ENCODE results near the gene UBL4B. TPM values are rescaled to one million over a fixed set of nuclear protein-coding genes. Genes with fewer than 3 reads are reported as not detected.

UBL4B gene
- total and polyA plus RNA-seq, 11 donors: 0.11 TPM; not detected in 10

GRCh38 chr1:110114173-110114572 lies 1.9 kb downstream of the UBL4B start:
- H3K4me3 ChIP-seq: no peak overlapping the region
- H3K27ac ChIP-seq: no peak overlapping the region
- no peaks in the 10 kb centered on the region for H3K4me1 ChIP-seq
- TF ChIP-seq CTCF (IDR thresholded peaks at IDR 0.05) (no peak), POLR2A (IDR thresholded peaks at IDR 0.05) (no peak)
- no peaks in the 10 kb centered on the region for H3K9me3 ChIP-seq
- ATAC-seq: no peak
- intact Hi-C loops (cut with DNase I): loop anchor here in 1 of 10 donors (5.0 kb wide), 1 partner anchor 37 kb away; no protein-coding TSS in a partner anchor
- 84 to 89% (median 87%) methylated on average over 5 of the region's 5 CpGs for WGBS, 4 donors
- H3K36me3 ChIP-seq: no peaks in the 10 kb centered on the region
- DNase-seq: peak in 1 of 5 donors; percentile 20
- H3K27me3 ChIP-seq: peaks cover 0 to 19% (median 0%) of the 10 kb centered on the region in 9 donors

GRCh38 chr1:110114784-110115183 lies 2.5 kb downstream of the UBL4B start:
- intact Hi-C loops (cut with DNase I): loop anchor here in 1 of 10 donors (5.0 kb wide), 1 partner anchor 37 kb away; no protein-coding TSS in a partner anchor
- Histone ChIP-seq H3K4me1 (no peaks in the 10 kb centered on the region), H3K27ac (no peak overlapping the region), H3K4me3 (no peak overlapping the region), H3K9me3 (no peaks in the 10 kb centered on the region), H3K36me3 (no peaks in the 10 kb centered on the region), H3K27me3 (peaks cover 0 to 19% (median 0%) of the 10 kb centered on the region in 9 donors)
- ATAC-seq (no peak), DNase-seq (peak in 1 of 5 donors; percentile 8)
- WGBS, 4 donors: 42 to 57% (median 49%) methylated on average over 5 of the region's 5 CpGs
- TF ChIP-seq CTCF (IDR thresholded peaks at IDR 0.05): no peak
- TF ChIP-seq POLR2A (IDR thresholded peaks at IDR 0.05): no peak

- no peak for ATAC-seq
- Histone ChIP-seq H3K4me3 (no peak overlapping the region), H3K4me1 (no peaks in the 10 kb centered on the region), H3K9me3 (peaks cover 0 to 5% (median 0%) of the 10 kb centered on the region in 12 donors), H3K36me3 (no peaks in the 10 kb centered on the region), H3K27ac (no peak overlapping the region), H3K27me3 (peaks cover 0 to 19% (median 0%) of the 10 kb centered on the region in 9 donors)
- TF ChIP-seq POLR2A (IDR thresholded peaks at IDR 0.05): no peak
- no peak for TF ChIP-seq CTCF (IDR thresholded peaks at IDR 0.05)
- intact Hi-C loops (cut with DNase I): no loop called here
- DNase-seq: peak in 1 of 5 donors; percentile 19
- 72 to 79% (median 76%) methylated on average over 7 of the region's 7 CpGs for WGBS, 4 donors
Observed at GRCh38 chr1:110118636-110119396, 6.6 kb downstream of the UBL4B start.

- intact Hi-C loops (cut with DNase I): no loop called here
- peaks cover 0 to 8% (median 0%) of the 10 kb centered on the region in 12 donors for H3K9me3 ChIP-seq
- H3K36me3 ChIP-seq: no peaks in the 10 kb centered on the region
- ATAC-seq: no peak
- 77 to 90% (median 84%) methylated on average over 3 of the region's 3 CpGs for WGBS, 4 donors
- TF ChIP-seq CTCF (IDR thresholded peaks at IDR 0.05) (no peak), POLR2A (IDR thresholded peaks at IDR 0.05) (no peak)
- H3K4me1 ChIP-seq: no peaks in the 10 kb centered on the region
- no peak overlapping the region for H3K27ac ChIP-seq
- peaks cover 0 to 15% (median 0%) of the 10 kb centered on the region in 9 donors for H3K27me3 ChIP-seq
- no peak overlapping the region for H3K4me3 ChIP-seq
- peak in 1 of 5 donors; percentile 40 for DNase-seq
Observed at GRCh38 chr1:110119843-110120242, 7.6 kb downstream of the UBL4B start.

Measured in heart left ventricle (tissue), 16 donors.